Renal pelvis (tissue), 12 donors: ENCODE measurements around the gene TUBA3C. TPM values are rescaled to one million over a fixed set of nuclear protein-coding genes. Genes with fewer than 3 reads are reported as not detected.
"Not testable (repeated sequence)": the region's sequence is repeated elsewhere in the genome, so short reads cannot be mapped to it uniquely, and the experiment has no call there.

Experiments
- DNase-seq: peaks from one replicate; pipeline ENCODE4 v3.0.0-alpha.2; 2013
- long read RNA-seq, 16 experiments: transcript quantifications; one replicate each; lab custom pipeline, GENCODE V29; 2026
- polyA plus RNA-seq, 3 donors: library from polyadenylated mRNA; unstranded; fragments of 120-200 nt; gene quantifications; one replicate each; pipeline ENCODE4 v1.2.1, GENCODE V29; 2013; ENCODE audit not compliant: insufficient read length in 3 of 3

Gene TUBA3C
- not detected for polyA plus RNA-seq
- long read RNA-seq, donor 1, result 0 reads
- long read RNA-seq, donor 2, result 0 reads
- long read RNA-seq, donor 3, result 0 reads
- long read RNA-seq, donor 4, result 0 reads
- long read RNA-seq, donor 5, result 0 reads
- long read RNA-seq, donor 6, result 0 reads
- long read RNA-seq, donor 7, result 0 reads
- long read RNA-seq, donor 8, result 0 reads
- long read RNA-seq, donor 9, result 0 reads
- long read RNA-seq, donor 10, result 0 reads
- long read RNA-seq, donor 11, result 0 reads
- long read RNA-seq, donor 12, result 0 reads
- long read RNA-seq, donor 13, result 0 reads
- long read RNA-seq, donor 14, result 0 reads
- long read RNA-seq, donor 15, result 0 reads
- long read RNA-seq, donor 16, result 0 reads

DNA sequence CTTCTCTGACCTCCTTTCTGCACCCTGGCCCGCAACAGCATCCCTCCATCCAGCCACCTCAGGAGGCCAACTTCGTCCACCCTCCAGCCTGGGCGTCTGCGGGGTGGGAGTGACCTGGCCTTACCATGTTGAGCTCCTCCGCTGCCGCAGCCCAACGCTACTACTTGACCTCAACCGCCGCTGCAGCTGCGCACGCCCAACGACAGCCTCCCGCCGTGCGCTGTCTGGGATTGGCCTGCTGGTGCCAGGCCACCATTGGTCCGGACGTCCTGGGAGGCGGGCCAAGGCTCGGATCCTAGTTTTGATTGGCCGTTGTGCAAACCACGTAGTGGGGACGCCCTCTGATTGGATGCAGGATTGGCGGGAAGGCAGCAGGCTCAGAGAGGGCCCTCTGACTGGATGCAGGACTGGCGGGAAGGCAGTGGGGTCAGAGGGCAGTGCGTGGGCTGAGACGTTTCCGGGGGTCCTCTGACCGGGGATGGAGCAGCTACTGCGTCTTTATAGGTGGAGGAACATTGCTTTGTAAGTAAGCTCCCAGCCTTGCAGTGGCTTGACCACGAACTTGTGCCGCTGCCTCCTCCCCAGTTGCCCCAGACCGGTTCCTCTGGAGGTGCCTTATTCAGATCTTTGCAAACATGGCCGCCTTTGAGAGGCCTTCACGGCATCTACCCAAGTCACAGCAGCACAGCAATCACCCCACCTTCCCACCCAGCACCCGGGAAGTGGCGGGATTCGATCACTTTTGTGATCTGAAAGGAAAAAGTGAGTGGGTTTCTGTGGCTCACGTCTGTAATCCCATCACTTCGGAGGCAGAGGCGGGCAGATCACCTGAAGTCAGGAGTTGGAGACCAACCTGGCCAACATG, at the start of gene TUBA3C:
Gene TUBA3C (minus strand): TSS at position 204 of the 865 bp plus-strand sequence. CDS start 77 bp downstream, at position 127.
- no peak for DNase-seq

DNA sequence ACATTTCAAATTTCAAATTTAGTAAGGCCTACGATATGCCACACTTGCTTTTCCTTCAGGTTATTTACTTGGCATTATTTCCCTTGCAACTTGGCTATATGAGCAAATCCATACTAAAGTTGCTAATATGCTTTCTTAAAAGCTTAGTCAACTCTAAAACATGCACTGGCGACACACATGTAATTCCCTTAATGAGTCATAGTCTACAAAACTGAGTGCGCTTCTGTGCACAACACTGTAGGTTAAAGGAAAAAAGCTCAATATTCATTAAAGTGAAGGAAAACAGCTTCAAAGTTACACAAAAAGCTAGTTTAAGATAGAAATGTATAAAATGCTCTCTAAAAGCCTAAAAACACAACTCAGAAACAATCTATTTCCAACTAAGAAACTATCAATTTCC, 25.8 kb upstream of the TUBA3C start:
- DNase-seq, result not testable (repeated sequence)

DNA sequence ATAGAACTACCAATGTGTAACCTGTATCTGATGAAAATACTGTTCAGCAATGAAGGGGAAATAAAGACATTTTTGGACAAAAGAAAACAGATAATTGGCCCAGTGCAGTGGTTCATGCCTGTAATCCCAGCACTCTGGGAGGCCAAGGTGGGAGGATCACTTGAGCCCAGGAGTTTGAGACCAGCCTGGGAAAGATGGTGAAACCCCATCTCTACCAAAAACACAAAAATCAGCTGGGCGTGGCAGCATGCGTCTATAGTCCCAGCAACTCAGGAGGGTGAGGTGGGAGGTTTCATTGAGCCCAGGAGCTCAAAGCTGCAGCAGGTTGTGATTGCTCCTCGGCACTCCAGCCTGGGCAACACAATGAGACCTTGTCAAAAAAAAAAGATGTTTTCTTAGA, 11.0 kb upstream of the TUBA3C start:
- not testable (repeated sequence) for DNase-seq

DNA sequence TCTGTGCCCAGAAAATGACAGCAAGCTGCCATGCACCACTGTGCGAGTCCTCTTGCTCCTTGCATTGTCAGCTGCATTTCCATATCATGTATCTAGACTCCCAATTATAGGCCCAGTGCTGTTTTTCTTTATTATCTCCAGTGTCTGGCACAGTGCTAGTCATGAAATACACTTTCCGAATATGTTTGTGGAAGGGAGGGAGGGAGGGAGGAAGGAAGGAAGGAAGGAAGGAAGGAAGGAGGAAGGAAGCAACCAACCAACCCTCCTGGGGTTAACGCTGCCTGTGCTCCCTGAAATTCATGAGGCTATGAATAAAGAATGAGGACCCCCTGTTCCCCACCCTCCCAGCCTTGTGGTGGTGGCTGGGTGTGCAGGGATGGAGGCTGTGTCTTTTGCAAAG, 8.3 kb upstream of the TUBA3C start:
- DNase-seq, result not testable (repeated sequence)

GRCh38 chr13:19189368-19189767, 7.7 kb upstream of the TUBA3C start:
- DNase-seq, result not testable (repeated sequence)

GRCh38 chr13:19185865-19186645, 4.4 kb upstream of the TUBA3C start:
- no peak for DNase-seq

- DNase-seq, result no peak
Observed at GRCh38 chr13:19185086-19185864, 3.7 kb upstream of the TUBA3C start.

DNA sequence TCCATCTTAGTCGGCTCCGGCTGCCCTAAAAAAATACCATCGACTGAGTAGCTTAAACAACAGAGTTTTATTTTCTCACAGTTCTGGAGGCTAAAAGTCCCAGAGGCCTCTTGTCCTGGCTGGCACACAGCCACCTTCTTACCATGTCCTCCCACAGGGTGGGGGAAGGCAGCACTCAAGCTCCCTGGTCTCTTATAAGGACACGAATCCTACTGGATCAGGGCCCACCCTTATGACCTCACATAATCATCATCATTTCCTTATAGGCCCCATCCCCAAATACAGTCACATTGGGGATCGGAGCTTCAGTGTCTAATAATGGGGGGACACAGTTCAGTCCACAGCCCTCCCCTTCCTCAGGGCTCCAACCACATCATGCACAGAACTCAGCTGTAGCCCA, 2.6 kb upstream of the TUBA3C start:
- no peak for DNase-seq

GRCh38 chr13:19183676-19184075, 2.1 kb upstream of the TUBA3C start:
- DNase-seq, result no peak

GRCh38 chr13:19182536-19182935, 912 bp upstream of the TUBA3C start:
- DNase-seq, result no peak

DNA sequence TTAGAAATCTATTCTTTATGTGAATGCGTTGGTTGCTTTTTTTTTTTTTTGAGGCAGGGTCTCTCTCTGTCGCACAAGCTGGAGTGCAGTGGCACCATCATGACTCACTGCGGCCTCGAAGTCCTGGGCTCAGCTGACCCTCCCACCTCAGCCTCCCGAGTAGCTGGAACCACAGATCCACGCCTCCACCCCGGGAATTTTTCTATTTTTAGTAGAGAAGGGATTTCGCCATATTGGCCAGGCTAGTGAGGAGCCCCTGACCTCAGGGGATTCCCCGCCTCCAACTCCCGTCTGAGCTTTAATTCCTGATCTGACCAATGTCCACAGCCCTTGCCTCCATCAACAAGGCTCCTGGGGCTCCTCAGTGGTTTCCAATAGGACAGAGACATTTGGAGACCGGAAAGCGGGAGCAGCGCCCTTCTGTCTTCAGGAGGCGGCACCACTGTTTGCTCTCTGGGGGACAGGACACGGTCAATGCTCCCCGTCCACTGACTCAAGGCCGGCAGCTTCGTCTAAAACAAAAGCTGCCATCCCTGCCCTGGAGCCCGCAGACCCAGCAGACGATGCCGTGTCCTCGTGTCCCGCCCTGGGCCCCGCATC, 503 bp downstream of the TUBA3C start:
- no peak for DNase-seq

GRCh38 chr13:19179916-19180315, 1.7 kb downstream of the TUBA3C start:
- no peak for DNase-seq

DNA sequence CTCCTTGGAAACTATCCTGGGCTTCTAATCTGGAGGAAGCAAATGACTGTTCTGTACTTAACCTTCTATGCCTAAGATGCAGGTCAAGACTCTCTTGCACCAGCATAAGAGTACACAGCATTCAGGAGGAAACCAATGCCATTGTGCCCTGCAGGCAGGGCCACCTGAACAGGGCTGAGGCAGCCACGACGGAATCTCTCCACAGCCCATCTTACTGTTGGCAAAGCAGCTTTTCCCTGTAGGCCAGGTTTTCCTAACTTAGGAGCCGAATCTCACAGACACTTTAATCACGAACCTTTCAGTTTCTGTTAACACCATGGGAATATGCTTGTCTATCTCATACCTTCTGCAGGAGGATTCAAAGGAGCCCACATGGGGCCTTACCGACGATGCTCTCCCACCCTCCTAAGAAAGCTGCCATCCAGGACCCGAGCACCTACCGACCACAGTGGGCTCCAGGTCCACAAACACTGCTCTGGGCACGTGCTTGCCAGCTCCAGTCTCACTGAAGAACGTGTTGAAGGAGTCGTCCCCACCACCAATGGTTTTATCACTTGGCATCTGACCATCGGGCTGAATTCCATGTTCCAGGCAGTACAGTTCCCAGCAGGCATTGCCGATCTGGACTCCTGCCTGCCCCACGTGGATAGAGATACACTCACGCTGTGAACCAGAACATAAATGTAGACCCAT, 2.6 kb downstream of the TUBA3C start:
- DNase-seq, result no peak

- DNase-seq, result not testable (repeated sequence)
Observed at GRCh38 chr13:19176981-19177776, 4.4 kb downstream of the TUBA3C start.

- no peak for DNase-seq
Observed at GRCh38 chr13:19173752-19174151, 7.9 kb downstream of the TUBA3C start.

- no peak for DNase-seq
Observed at GRCh38 chr13:19172647-19173030, 9.0 kb downstream of the TUBA3C start.

- no peak for DNase-seq
Observed at GRCh38 chr13:19172007-19172646, 9.5 kb downstream of the TUBA3C start.

- DNase-seq, result no peak
Observed at GRCh38 chr13:19171563-19171962, 10.1 kb downstream of the TUBA3C start.

- no peak for DNase-seq
Observed at GRCh38 chr13:19169991-19170390, 11.6 kb downstream of the TUBA3C start.
